ENCODE data around the gene CTSV. TPM values are rescaled to one million over a fixed set of nuclear protein-coding genes. Genes with fewer than 3 reads are reported as not detected.
"Not testable (repeated sequence)": the region's sequence is repeated elsewhere in the genome, so short reads cannot be mapped to it uniquely, and the experiment has no call there.

The CTSV gene
- total RNA-seq, 1 donor from 2014 or later: 7.2 TPM

DNA sequence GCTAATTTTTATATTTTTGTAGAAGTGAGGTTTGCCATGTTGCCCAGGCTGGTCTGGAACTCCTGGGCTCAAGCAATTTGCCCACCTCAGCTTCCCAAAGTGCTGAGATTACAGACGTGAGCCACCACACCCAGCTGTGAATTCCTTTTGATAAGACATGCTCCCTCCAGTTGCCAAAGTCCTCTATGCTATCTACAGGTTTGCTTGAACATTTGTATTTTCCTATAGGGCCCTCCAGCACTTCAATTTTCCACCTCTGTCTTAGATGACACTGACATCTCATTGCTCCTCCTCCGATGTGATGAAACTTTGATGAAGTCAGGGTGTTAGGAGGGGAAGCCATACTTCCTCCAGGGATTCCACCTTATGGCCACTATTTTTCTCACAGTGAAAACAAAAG, 25.2 kb upstream of the CTSV start:
- no peak for TF ChIP-seq CTCF (conservative IDR thresholded peaks at IDR 0.05)
- Mint-ChIP-seq H3K27ac (ENCODE audit: unreplicated experiment) (no peak overlapping the region), H3K9me3 (peaks cover 8% of the 10 kb centered on the region), H3K4me3 (no peak overlapping the region), H3K36me3 (ENCODE audit: low read depth) (peaks cover 6% of the 10 kb centered on the region), H3K4me1 (no peaks in the 10 kb centered on the region), H3K27me3 (ENCODE audit: low read depth) (peaks cover 16% of the 10 kb centered on the region)
- no peak for DNase-seq (ENCODE audit: low read depth, low spot score)

- H3K27me3 Mint-ChIP-seq (ENCODE audit: low read depth): peaks cover 7% of the 10 kb centered on the region
Measured at GRCh38 chr9:97060796-97061195, 21.9 kb upstream of the CTSV start.

GRCh38 chr9:97059626-97060025, 20.7 kb upstream of the CTSV start:
- Mint-ChIP-seq H3K27ac (ENCODE audit: unreplicated experiment) (no peak overlapping the region), H3K4me3 (no peak overlapping the region), H3K27me3 (ENCODE audit: low read depth) (peaks cover 6% of the 10 kb centered on the region), H3K9me3 (no peaks in the 10 kb centered on the region), H3K36me3 (ENCODE audit: low read depth) (no peaks in the 10 kb centered on the region), H3K4me1 (no peaks in the 10 kb centered on the region)
- DNase-seq (ENCODE audit: low read depth, low spot score): no peak
- TF ChIP-seq CTCF (conservative IDR thresholded peaks at IDR 0.05): no peak

More at GRCh38 chr9:97060796-97061195, 21.9 kb upstream of the CTSV start:
- Mint-ChIP-seq H3K9me3 (no peaks in the 10 kb centered on the region), H3K27ac (ENCODE audit: unreplicated experiment) (no peak overlapping the region), H3K36me3 (ENCODE audit: low read depth) (peaks cover 3% of the 10 kb centered on the region), H3K4me1 (no peaks in the 10 kb centered on the region), H3K4me3 (no peak overlapping the region)
- no peak for DNase-seq (ENCODE audit: low read depth, low spot score)
- no peak for TF ChIP-seq CTCF (conservative IDR thresholded peaks at IDR 0.05)

DNA sequence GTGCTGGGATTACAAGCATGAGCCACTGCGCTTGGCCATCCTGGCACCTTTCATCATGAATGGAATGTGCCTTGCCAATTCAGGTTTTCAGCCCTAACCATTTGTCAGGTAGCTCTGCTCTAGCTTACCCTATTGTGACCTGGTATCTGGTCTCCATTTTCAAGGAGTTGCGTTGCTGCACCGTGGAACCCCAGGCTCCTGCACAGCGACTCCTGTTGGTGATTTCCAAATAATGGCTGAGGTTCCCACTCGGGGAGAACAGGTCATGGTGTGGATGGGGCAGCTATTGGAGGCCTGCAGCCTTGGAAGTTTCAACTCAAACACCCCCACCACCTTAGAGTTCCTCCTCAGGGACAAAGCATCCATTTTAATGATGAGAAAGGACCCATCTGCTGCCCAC, 18.7 kb upstream of the CTSV start:
- no peaks in the 10 kb centered on the region for H3K36me3 Mint-ChIP-seq (ENCODE audit: low read depth)
- peaks cover 2% of the 10 kb centered on the region for H3K4me1 Mint-ChIP-seq
- DNase-seq (ENCODE audit: low read depth, low spot score): no peak
- H3K27me3 Mint-ChIP-seq (ENCODE audit: low read depth): peaks cover 12% of the 10 kb centered on the region
- TF ChIP-seq CTCF (conservative IDR thresholded peaks at IDR 0.05): no peak
- no peak overlapping the region for H3K4me3 Mint-ChIP-seq
- H3K9me3 Mint-ChIP-seq: no peaks in the 10 kb centered on the region
- H3K27ac Mint-ChIP-seq (ENCODE audit: unreplicated experiment): no peak overlapping the region

- not testable (repeated sequence) for H3K9me3 Mint-ChIP-seq; H3K4me3 Mint-ChIP-seq; DNase-seq (ENCODE audit: low read depth, low spot score); H3K36me3 Mint-ChIP-seq (ENCODE audit: low read depth); H3K27ac Mint-ChIP-seq (ENCODE audit: unreplicated experiment)
- peaks cover 13% of the 10 kb centered on the region for H3K4me1 Mint-ChIP-seq
- peaks cover 10% of the 10 kb centered on the region for H3K27me3 Mint-ChIP-seq (ENCODE audit: low read depth)
Measured at GRCh38 chr9:97055891-97056290, 16.9 kb upstream of the CTSV start.

- peaks cover 13% of the 10 kb centered on the region for H3K4me1 Mint-ChIP-seq
- DNase-seq (ENCODE audit: low read depth, low spot score): no peak
- TF ChIP-seq CTCF (conservative IDR thresholded peaks at IDR 0.05): no peak
Measured at GRCh38 chr9:97053717-97054116, 14.8 kb upstream of the CTSV start.

More at GRCh38 chr9:97053717-97054116, 14.8 kb upstream of the CTSV start:
- Mint-ChIP-seq H3K27ac (ENCODE audit: unreplicated experiment) (no peak overlapping the region), H3K4me3 (no peak overlapping the region), H3K36me3 (ENCODE audit: low read depth) (no peaks in the 10 kb centered on the region), H3K27me3 (ENCODE audit: low read depth) (peaks cover 8% of the 10 kb centered on the region), H3K9me3 (no peaks in the 10 kb centered on the region)
